Sciatic nerve (tissue), 2 donors: ENCODE measurements around the gene GJA4. TPM values are rescaled to one million over a fixed set of nuclear protein-coding genes. Genes with fewer than 3 reads are reported as not detected.

Experiments
- ATAC-seq: fragments of 200-7000 bp; cut with Tn5 transposase; one replicate; pipeline ENCODE4 v1.9.1; 2020; ENCODE audit warnings: mild to moderate bottlenecking, moderate library complexity
- DNase-seq: peaks from one replicate; pipeline ENCODE4 v3.0.0-alpha.2; 2020; ENCODE audit warnings: low spot score
- intact Hi-C: fragments of 100-400 bp; cut with DNase I; formaldehyde crosslinking; loops from one replicate; pipeline ENCODE4 v1.14.2; 2022
- total RNA-seq: library from RNA; stranded (reverse); fragmentation: NEBNext Ultra II Directional; extraction: Animal tissue kit (Norgen Biotek cat#: 25700); gene quantifications from one replicate; pipeline ENCODE4 v1.2.1, GENCODE V29; 2021
- donor health status: DM: no; HTN: no; CAD: no.
- donor health status: DM: no; HTN: no; CAD: no.

GJA4 gene
- total RNA-seq = 35.9 TPM

DNA sequence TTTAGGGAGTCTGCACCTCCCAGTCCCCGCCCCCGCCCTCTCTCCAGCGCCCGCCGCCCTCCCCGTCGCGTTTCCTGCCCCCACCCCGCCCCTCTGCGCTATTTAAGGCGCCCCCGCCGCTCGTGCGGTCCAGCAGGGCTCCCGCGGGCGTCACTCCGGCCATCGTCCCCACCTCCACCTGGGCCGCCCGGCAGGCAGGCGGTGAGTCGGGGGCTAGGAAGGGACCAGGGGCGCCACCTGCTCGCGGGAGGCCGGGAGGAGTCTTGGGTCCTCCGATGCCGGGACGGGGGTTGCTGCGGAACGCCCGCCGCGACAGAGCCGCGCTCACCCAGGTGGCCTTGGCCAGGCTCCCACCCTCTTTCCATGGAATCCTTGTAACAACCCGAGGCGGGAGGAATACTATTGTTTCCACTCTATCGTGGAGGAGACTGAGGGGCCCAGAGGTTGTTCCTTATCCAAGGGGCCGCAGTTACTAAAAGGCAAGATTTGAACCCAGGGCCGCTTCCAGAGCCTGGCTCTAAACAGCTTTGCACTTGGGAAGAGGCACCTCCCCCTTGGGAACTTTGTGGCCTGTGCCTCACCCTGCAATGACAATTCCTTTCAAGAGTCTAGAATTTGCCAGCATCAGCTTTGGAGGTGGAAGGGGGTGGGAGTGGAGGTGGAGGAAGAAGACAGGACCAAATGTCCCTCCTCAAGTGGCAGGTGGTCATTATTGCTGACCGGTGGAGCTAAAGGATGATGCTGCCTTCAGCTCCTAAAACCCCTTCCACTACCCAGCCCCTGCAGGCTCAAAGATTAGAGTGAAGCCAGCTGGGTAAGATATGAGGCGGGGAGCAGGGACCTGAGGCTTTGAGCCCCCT lies at the start of gene GJA4:
Gene GJA4, plus strand, starts transcription at position 132 of the 860 bp plus-strand sequence. CDS start 1,215 bp downstream, outside the sequence.
- intact Hi-C loops = no loop called here
- no peak for DNase-seq
- no peak for ATAC-seq

DNA sequence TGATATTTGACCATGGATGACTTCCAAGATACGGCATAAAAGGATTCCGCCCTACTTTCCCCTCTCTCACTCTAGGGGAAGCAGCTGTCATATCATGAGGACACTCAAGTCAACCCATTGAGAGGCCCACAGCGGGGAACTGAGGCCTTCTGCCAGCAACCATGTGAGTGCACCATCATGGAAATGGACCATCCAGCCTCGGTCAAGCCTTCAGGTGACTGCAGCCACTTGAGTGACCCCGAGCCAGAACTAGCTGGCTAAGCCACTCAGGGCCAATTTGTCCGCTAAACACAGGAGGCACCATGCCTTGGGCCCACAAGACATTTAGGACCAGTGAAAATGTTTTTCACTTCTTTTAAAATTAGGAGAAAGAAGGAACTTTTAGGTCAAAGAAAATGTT lies 49.0 kb upstream of the GJA4 start:
- DNase-seq = no peak
- no peak for ATAC-seq
- intact Hi-C loops = loop anchor here (2.0 kb wide), 1 partner anchor 1111 kb away; no protein-coding TSS in a partner anchor

- no peak for DNase-seq
- intact Hi-C loops = no loop called here
- no peak for ATAC-seq
Measured at GRCh38 chr1:34744851-34745250, 47.9 kb upstream of the GJA4 start.

DNA sequence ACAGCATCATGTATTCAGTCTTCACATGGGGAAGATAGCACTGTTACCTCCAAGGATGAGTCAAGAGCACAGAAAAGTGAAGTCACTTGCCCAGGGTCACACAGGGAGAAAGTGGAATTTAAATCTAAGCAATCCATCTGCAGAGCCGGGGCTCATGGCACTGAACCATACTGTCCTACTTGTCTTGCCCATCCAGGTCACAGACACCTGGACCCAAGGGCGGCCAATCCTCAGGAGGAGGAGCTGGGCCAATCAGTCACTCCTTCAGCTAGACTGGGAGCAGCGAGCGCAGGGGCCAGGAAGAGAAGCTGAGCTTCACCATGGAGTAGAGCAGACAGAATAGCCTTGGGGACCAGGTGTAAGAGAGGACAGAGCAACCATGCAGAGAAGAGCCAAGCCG lies 47.1 kb upstream of the GJA4 start:
- ATAC-seq (no peak), DNase-seq (no peak)
- intact Hi-C loops = no loop called here

DNA sequence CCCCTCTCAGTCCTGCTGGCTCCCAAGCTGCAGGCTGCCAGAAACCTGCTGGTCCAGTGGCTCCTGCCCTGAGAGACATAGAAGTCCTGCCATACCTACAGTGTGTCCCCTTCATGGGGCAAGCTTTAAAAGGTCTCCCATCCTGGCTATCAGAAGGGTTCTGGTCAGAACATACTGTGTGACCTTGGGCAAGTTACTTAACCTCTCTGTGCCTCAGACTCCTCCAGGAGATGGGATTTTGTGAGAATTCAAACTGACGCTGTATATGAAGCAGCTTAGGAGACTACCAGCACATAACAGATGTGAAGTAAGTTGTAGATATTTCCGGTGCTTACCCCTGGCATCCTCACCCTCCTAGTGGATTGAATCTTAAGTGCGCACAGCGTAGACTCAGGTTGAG lies 46.7 kb upstream of the GJA4 start:
- no peak for ATAC-seq
- intact Hi-C loops = no loop called here
- no peak for DNase-seq

DNA sequence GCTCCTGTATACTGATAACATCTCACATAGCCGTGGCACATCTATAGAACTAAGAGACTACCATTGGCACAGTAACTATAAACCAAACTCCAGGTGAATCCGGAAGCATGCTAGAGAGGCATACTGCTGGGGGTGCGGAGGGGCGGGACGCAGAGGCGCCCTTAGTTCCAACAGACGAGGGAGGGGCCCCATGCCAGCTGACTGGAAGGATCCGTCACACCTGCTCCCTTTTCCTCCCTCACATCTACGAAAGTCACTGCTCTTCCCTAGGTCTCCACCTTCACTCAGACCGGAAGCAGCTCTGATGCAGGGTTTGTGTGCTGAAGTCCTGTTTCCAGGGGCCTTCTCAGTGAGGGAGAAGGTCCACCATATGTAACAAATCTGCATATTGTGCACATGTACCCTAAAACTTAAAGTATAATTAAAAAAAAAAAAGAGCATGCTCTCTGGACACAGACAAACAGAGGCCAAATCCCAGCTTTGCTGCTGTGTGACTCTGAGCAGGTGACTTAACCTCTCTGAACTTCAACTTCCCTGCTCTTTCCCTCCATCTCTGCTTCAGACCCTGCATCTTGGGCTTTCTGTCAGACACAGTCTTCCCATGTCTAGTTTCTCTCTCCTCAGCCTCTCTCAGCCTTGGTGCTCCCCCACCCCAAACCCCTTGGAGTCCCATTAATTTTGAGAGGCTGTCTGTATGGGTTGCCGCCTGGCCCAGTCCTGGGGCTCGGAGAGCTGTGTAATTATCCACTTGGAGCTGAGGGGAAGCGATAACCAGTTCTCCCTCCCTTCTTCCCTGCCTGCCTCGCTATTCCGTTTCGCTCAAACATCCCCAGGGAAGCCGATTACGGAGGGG lies 45.8 kb upstream of the GJA4 start:
- ATAC-seq (no peak), DNase-seq (no peak)
- intact Hi-C loops = no loop called here

GRCh38 chr1:34747638-34747941 lies 45.2 kb upstream of the GJA4 start:
- no peak for DNase-seq
- intact Hi-C loops = no loop called here
- no peak for ATAC-seq

- intact Hi-C loops = no loop called here
- DNase-seq = no peak
- no peak for ATAC-seq
Measured at GRCh38 chr1:34749992-34750391, 42.8 kb upstream of the GJA4 start.

GRCh38 chr1:34750610-34751009 lies 42.2 kb upstream of the GJA4 start:
- ATAC-seq (no peak), DNase-seq (no peak)
- intact Hi-C loops = no loop called here

GRCh38 chr1:34753163-34753562 lies 39.6 kb upstream of the GJA4 start:
- ATAC-seq (no peak), DNase-seq (no peak)
- intact Hi-C loops = no loop called here

GRCh38 chr1:34754964-34755637 lies 37.7 kb upstream of the GJA4 start, which contains the start of gene GJB5:
TSS of gene GJB5 (plus strand) at chr1:34755047. CDS start at chr1:34757331, 2,284 bp downstream.
- intact Hi-C loops = no loop called here
- ATAC-seq (no peak), DNase-seq (no peak)

DNA sequence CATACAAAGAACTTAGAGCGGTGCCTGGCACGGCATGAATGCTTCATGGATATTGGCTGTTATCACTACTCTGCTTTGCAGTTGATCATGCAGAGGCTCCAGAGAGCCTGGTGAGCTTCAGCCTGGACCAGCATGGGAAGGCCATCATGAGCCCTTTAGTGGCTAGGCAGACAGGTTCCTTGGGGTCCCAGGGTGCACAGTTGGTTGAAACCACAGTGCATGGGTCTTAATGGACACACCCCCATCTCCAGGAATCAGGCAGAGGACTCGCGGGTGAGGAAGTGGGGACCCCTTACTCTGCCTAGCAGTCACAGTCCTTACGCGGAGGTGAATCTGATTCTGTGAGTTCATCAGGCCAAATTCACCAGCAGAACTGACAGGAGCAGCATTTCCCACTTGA lies 36.8 kb upstream of the GJA4 start:
- ATAC-seq (no peak), DNase-seq (no peak)
- intact Hi-C loops = no loop called here

DNA sequence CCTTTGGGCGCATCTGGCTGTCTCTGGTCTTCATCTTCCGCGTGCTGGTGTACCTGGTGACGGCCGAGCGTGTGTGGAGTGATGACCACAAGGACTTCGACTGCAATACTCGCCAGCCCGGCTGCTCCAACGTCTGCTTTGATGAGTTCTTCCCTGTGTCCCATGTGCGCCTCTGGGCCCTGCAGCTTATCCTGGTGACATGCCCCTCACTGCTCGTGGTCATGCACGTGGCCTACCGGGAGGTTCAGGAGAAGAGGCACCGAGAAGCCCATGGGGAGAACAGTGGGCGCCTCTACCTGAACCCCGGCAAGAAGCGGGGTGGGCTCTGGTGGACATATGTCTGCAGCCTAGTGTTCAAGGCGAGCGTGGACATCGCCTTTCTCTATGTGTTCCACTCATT lies 35.4 kb upstream of the GJA4 start:
- DNase-seq (no peak), ATAC-seq (no peak)
- intact Hi-C loops = no loop called here

GRCh38 chr1:34758751-34759150 lies 34.0 kb upstream of the GJA4 start:
- ATAC-seq (no peak), DNase-seq (no peak)
- intact Hi-C loops = no loop called here

DNA sequence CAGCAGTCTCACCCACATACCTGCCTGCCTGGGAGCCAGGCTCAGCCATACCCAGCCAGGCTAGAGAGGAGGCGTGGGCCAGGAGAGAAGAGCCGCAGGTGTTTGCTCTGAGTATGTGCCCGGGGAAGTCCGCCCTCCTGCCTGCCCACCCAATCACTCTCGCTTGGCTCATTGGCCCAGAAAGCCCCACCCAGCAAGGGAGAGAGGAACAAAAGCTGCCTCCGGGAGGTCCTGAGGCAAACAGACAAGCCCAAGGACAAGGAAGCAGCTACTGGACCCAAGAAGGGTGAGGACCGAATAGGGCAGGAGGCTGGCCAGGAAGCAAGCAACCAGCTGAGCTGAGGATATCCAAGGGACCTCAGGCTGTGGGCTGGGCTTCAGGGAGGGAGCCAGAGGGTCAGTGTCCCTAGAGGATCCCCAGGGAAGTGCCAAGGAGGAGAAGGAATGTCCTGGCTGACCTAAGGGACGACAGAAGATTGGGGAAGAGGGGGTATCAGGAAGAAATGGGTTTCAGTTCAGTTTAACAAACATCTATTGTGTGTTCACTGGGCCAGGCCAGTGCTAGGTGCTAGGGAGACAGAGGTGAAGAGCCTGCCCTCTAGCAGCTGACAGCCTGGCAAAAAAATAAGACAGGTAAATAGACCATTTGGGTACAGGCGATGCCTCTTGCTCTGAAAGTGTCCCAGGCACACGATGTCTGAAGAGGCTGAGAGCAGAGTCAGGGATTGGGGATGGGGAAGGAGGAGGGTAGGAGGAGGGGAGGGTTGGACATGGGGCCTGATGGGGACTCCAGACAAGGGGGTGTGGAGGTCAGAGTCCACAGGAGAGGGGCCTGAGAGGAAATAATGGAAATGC lies 33.1 kb upstream of the GJA4 start, which contains the start of gene GJB4:
Gene GJB4, plus strand, starts transcription at position 238 of the 855 bp plus-strand sequence. CDS start 1,515 bp downstream, outside the sequence.
- intact Hi-C loops = no loop called here
- no peak for ATAC-seq

GRCh38 chr1:34761176-34761761 lies 31.5 kb upstream of the GJA4 start:
- intact Hi-C loops = no loop called here
- no peak for DNase-seq
- ATAC-seq = no peak

More for the DNA sequence above, 33.1 kb upstream of the GJA4 start, which contains the start of gene GJB4:
- DNase-seq = no peak

DNA sequence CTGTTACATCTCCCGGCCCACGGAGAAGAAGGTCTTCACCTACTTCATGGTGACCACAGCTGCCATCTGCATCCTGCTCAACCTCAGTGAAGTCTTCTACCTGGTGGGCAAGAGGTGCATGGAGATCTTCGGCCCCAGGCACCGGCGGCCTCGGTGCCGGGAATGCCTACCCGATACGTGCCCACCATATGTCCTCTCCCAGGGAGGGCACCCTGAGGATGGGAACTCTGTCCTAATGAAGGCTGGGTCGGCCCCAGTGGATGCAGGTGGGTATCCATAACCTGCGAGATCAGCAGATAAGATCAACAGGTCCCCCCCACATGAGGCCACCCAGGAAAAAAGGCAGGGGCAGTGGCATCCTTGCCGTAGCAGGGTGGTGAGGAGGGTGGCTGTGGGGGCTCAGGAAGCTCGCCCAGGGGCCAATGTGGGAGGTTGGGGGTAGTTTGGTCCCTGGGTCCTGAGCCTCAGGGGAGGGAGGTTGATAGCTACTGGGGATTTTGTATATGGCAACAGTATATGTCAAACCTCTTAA lies 31.0 kb upstream of the GJA4 start:
- DNase-seq (no peak), ATAC-seq (no peak)
- intact Hi-C loops = no loop called here
